Measurements from ENCODE around the gene DCST2. TPM values are rescaled to one million over a fixed set of nuclear protein-coding genes. Genes with fewer than 3 reads are reported as not detected.

The DCST2 gene
- total and polyA plus RNA-seq, 9 donors, result 0.17 to 1.4 (median 1.1) TPM; not detected in 1

- no peaks in the 10 kb centered on the region for H3K27me3 ChIP-seq
- WGBS, 3 donors, result 0 to 1% (median 0%) methylated on average over 34 to 37 of the region's 37 CpGs
- H3K4me3 ChIP-seq, result peak overlapping the region; percentile 82
- peaks cover 11% of the 10 kb centered on the region for H3K4me1 ChIP-seq (ENCODE audit: insufficient read depth)
- no peaks in the 10 kb centered on the region for H3K36me3 ChIP-seq
- DNase-seq, result peak; percentile 56 to 80 (median 69)
- TF ChIP-seq EP300 (IDR thresholded peaks at IDR 0.05) (no peak), CTCF (IDR thresholded peaks at IDR 0.05) (no peak), POLR2A (IDR thresholded peaks at IDR 0.05) (no peak)
- intact Hi-C loops (cut with DNase I), result loop anchor here in 2 of 4 donors (5.0 kb wide), 2 partner anchors 41 to 46 kb away; partner anchors contain the start of genes PBXIP1 (in 1 of the 2) and PYGO2 (in 1 of the 2)
- H3K9me3 ChIP-seq, result no peaks in the 10 kb centered on the region
- H3K27ac ChIP-seq, result peak overlapping the region; percentile 90 to 96
Measured at GRCh38 chr1:155003227-155003765, 30.3 kb downstream of the DCST2 start.

DNA sequence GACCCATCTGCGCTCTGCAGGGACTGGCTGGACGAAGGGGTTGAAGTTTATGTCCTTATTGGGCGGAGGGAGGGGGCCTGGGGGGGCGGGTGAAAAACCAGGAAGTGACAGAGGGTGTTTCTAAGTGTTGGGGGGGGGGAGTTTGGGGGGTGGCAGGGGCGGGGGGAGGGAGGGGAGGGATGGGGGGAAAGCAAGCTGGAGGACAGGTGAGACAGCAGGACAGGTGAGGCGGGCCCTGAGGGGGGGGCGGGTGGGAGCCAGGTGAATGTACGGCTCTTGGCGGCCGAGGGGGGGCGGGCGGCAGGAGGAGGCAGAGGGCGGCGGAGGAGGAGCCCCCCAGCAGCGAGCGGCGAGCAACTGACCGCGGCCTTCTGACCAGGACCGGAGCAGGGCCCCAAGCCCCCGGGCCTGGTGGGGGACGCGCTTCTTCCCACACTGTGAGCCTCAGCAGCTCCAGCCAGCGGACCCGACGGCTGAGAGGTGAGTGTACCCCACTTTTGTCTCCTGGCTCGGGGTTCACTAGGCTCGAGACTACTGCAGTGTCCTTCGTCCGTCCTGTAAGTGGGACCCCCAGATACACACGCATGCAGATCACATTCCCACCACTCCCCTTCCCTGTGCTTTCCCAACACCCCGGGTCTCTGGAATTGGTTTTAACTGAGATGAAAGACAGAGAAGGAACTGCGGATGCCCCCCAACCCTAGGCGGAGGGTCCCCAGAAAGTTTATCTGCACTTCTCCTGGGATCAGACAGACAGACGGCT, 30.9 kb downstream of the DCST2 start, which contains the start of gene ZBTB7B:
Gene ZBTB7B, plus strand, starts transcription at position 339 of the 763 bp plus-strand sequence. CDS start 11,859 bp downstream, outside the sequence.
- peaks cover 11% of the 10 kb centered on the region for H3K4me1 ChIP-seq (ENCODE audit: insufficient read depth)
- H3K9me3 ChIP-seq, result no peaks in the 10 kb centered on the region
- peak; percentile 56 to 74 (median 66) for DNase-seq
- intact Hi-C loops (cut with DNase I), result loop anchor here in 2 of 4 donors (5.0 kb wide), 2 partner anchors 40 to 45 kb away; partner anchors contain the start of genes PBXIP1 (in 1 of the 2) and PYGO2 (in 1 of the 2)
- no peaks in the 10 kb centered on the region for H3K27me3 ChIP-seq
- 0% methylated on average over 28 to 34 of the region's 35 CpGs for WGBS, 3 donors
- H3K36me3 ChIP-seq, result no peaks in the 10 kb centered on the region
- no peak for TF ChIP-seq CTCF (IDR thresholded peaks at IDR 0.05)
- peak; percentile 10 for TF ChIP-seq POLR2A (IDR thresholded peaks at IDR 0.05)
- TF ChIP-seq EP300 (IDR thresholded peaks at IDR 0.05), result no peak
- H3K27ac ChIP-seq, result peak within 1 kb of the TSS; percentile 94 to 96
- H3K4me3 ChIP-seq, result peak within 1 kb of the TSS; percentile 82

GRCh38 chr1:155001675-155002463, 31.7 kb downstream of the DCST2 start:
- peak; percentile 99 to 100 (median 100) for DNase-seq
- Histone ChIP-seq H3K9me3 (no peaks in the 10 kb centered on the region), H3K4me3 (peak overlapping the region; percentile 82), H3K4me1 (ENCODE audit: insufficient read depth) (peaks cover 11% of the 10 kb centered on the region), H3K27ac (peak overlapping the region; percentile 94 to 95), H3K36me3 (no peaks in the 10 kb centered on the region), H3K27me3 (no peaks in the 10 kb centered on the region)
- TF ChIP-seq POLR2A (IDR thresholded peaks at IDR 0.05) (peak; percentile 92), CTCF (IDR thresholded peaks at IDR 0.05) (peak in 2 of 3 donors; percentile 48 to 58), EP300 (IDR thresholded peaks at IDR 0.05) (no peak)
- intact Hi-C loops (cut with DNase I), result loop anchor here in 3 of 4 donors (2.0 to 5.0 kb wide), 3 partner anchors 27 to 45 kb away; partner anchors contain the start of genes CKS1B (in 1 of the 3), PBXIP1 (in 1 of the 3) and PYGO2 (in 1 of the 3)
- 1 to 2% (median 1%) methylated on average over 31 to 38 of the region's 38 CpGs for WGBS, 3 donors

DNA sequence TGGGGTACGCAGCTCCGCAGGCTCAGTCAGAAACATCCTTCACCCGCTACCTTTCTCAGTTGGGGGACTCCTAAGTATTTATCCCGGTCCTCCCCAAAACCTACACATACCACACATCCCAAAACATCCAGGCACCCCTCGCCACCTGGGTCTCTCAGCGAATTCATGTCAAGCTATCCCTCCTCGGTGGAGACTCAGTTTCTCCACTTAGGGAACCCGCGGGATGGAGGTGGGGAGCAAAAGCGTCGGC, 32.2 kb downstream of the DCST2 start:
- Histone ChIP-seq H3K27ac (peak overlapping the region; percentile 94 to 95), H3K4me1 (ENCODE audit: insufficient read depth) (peaks cover 11% of the 10 kb centered on the region), H3K27me3 (no peaks in the 10 kb centered on the region), H3K36me3 (no peaks in the 10 kb centered on the region), H3K9me3 (no peaks in the 10 kb centered on the region), H3K4me3 (peak overlapping the region; percentile 82)
- no peak for TF ChIP-seq POLR2A (IDR thresholded peaks at IDR 0.05)
- no peak for TF ChIP-seq CTCF (IDR thresholded peaks at IDR 0.05)
- no peak for TF ChIP-seq EP300 (IDR thresholded peaks at IDR 0.05)
- DNase-seq, result no peak
- WGBS, 3 donors, result 0 to 2% (median 1%) methylated on average over 11 of the region's 11 CpGs
- intact Hi-C loops (cut with DNase I), result loop anchor here in 3 of 4 donors (2.0 to 5.0 kb wide), 3 partner anchors 27 to 44 kb away; partner anchors contain the start of genes CKS1B (in 1 of the 3), PBXIP1 (in 1 of the 3) and PYGO2 (in 1 of the 3)
